ENCODE measurements around the gene ATG5.
A peak's percentile ranks its signal among the peaks of the same experiment; 100 is the strongest.

The ATG5 gene

GRCh38 chr6:106250953-106251352 lies 74.6 kb downstream of the ATG5 start:
- no peak overlapping the region for H3K4me2 ChIP-seq (ENCODE audit: low read length)
- no peak overlapping the region for H3K27ac ChIP-seq (ENCODE audit: low read length)
- no peaks in the 10 kb centered on the region for H3K36me3 ChIP-seq (replicated peaks; ENCODE audit: low read depth, low read length)
- no peak overlapping the region for H3K4me3 ChIP-seq (ENCODE audit: low read length)
- H4K20me1 ChIP-seq (ENCODE audit: insufficient read depth, low read length): no peaks in the 10 kb centered on the region
- H3K9me3 ChIP-seq (ENCODE audit: insufficient read depth, low read length): no peaks in the 10 kb centered on the region
- H3K9ac ChIP-seq (ENCODE audit: low read length): no peak overlapping the region
- no peak overlapping the region for H2AFZ ChIP-seq (ENCODE audit: low read depth, low read length)
- TF ChIP-seq CTCF (IDR thresholded peaks at IDR 0.05; ENCODE audit: low read depth, low read length): no peak
- TF ChIP-seq EZH2phosphoT487 (IDR thresholded peaks at IDR 0.05; ENCODE audit: low read depth): no peak
- peaks cover 15% of the 10 kb centered on the region for H3K79me2 ChIP-seq (ENCODE audit: low read length)
- H3K27me3 ChIP-seq (ENCODE audit: low read depth, low read length): no peaks in the 10 kb centered on the region
- peaks cover 49% of the 10 kb centered on the region for H3K4me1 ChIP-seq (ENCODE audit: low read length)

- Histone ChIP-seq H3K4me3 (ENCODE audit: low read length) (no peak overlapping the region), H4K20me1 (ENCODE audit: insufficient read depth, low read length) (no peaks in the 10 kb centered on the region), H3K9me3 (ENCODE audit: insufficient read depth, low read length) (no peaks in the 10 kb centered on the region), H3K4me2 (ENCODE audit: low read length) (peak overlapping the region; percentile 33), H3K27me3 (ENCODE audit: low read depth, low read length) (no peaks in the 10 kb centered on the region), H3K27ac (ENCODE audit: low read length) (no peak overlapping the region), H3K36me3 (replicated peaks; ENCODE audit: low read depth, low read length) (no peaks in the 10 kb centered on the region), H3K79me2 (ENCODE audit: low read length) (peaks cover 22% of the 10 kb centered on the region), H3K9ac (ENCODE audit: low read length) (no peak overlapping the region), H2AFZ (ENCODE audit: low read depth, low read length) (no peak overlapping the region), H3K4me1 (ENCODE audit: low read length) (peaks cover 62% of the 10 kb centered on the region)
- TF ChIP-seq EZH2phosphoT487 (IDR thresholded peaks at IDR 0.05; ENCODE audit: low read depth) (no peak), CTCF (IDR thresholded peaks at IDR 0.05; ENCODE audit: low read depth, low read length) (no peak)
Measured at GRCh38 chr6:106249658-106250057, 75.9 kb downstream of the ATG5 start.

DNA sequence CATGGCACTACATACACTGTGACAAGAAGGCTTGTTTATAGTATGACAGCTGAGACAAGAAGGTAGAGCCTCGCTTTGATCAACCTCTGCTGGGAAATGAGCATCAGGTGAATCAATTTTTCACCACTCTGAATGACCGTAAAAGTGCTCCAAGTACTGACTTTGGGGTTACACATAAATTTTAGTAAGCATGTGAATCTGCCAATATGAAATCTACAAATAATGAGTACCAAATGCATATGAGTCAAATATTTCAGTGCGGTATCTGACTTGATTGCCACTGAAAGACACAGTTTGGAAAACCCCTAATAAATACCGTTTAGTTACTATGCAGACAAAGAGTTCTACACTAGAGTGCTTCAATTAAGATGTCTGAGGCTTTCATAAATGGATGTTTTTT lies 77.8 kb downstream of the ATG5 start:
- Histone ChIP-seq H3K4me2 (ENCODE audit: low read length) (peak overlapping the region; percentile 81), H3K4me1 (ENCODE audit: low read length) (peaks cover 69% of the 10 kb centered on the region), H4K20me1 (ENCODE audit: insufficient read depth, low read length) (no peaks in the 10 kb centered on the region)

GRCh38 chr6:106247293-106247692 lies 78.3 kb downstream of the ATG5 start:
- Histone ChIP-seq H3K4me3 (ENCODE audit: low read length) (peak overlapping the region; percentile 62), H3K79me2 (ENCODE audit: low read length) (peaks cover 25% of the 10 kb centered on the region), H3K4me2 (ENCODE audit: low read length) (peak overlapping the region; percentile 81), H3K27me3 (ENCODE audit: low read depth, low read length) (no peaks in the 10 kb centered on the region), H3K9ac (ENCODE audit: low read length) (peak overlapping the region; percentile 69), H3K4me1 (ENCODE audit: low read length) (peaks cover 65% of the 10 kb centered on the region), H4K20me1 (ENCODE audit: insufficient read depth, low read length) (no peaks in the 10 kb centered on the region), H2AFZ (ENCODE audit: low read depth, low read length) (no peak overlapping the region), H3K9me3 (ENCODE audit: insufficient read depth, low read length) (no peaks in the 10 kb centered on the region), H3K36me3 (replicated peaks; ENCODE audit: low read depth, low read length) (no peaks in the 10 kb centered on the region), H3K27ac (ENCODE audit: low read length) (peak overlapping the region; percentile 98)
- TF ChIP-seq EZH2phosphoT487 (IDR thresholded peaks at IDR 0.05; ENCODE audit: low read depth): no peak
- TF ChIP-seq CTCF (IDR thresholded peaks at IDR 0.05; ENCODE audit: low read depth, low read length): no peak

More for the DNA sequence above, 77.8 kb downstream of the ATG5 start:
- H2AFZ ChIP-seq (ENCODE audit: low read depth, low read length): no peak overlapping the region
- H3K4me3 ChIP-seq (ENCODE audit: low read length): peak overlapping the region; percentile 62
- no peak for TF ChIP-seq EZH2phosphoT487 (IDR thresholded peaks at IDR 0.05; ENCODE audit: low read depth)
- TF ChIP-seq CTCF (IDR thresholded peaks at IDR 0.05; ENCODE audit: low read depth, low read length): no peak
- no peaks in the 10 kb centered on the region for H3K27me3 ChIP-seq (ENCODE audit: low read depth, low read length)
- no peaks in the 10 kb centered on the region for H3K36me3 ChIP-seq (replicated peaks; ENCODE audit: low read depth, low read length)
- peaks cover 25% of the 10 kb centered on the region for H3K79me2 ChIP-seq (ENCODE audit: low read length)
- no peaks in the 10 kb centered on the region for H3K9me3 ChIP-seq (ENCODE audit: insufficient read depth, low read length)
- H3K27ac ChIP-seq (ENCODE audit: low read length): peak overlapping the region; percentile 98
- peak overlapping the region; percentile 69 for H3K9ac ChIP-seq (ENCODE audit: low read length)
